ENCODE results near the gene RAB36.

Gene RAB36

DNA sequence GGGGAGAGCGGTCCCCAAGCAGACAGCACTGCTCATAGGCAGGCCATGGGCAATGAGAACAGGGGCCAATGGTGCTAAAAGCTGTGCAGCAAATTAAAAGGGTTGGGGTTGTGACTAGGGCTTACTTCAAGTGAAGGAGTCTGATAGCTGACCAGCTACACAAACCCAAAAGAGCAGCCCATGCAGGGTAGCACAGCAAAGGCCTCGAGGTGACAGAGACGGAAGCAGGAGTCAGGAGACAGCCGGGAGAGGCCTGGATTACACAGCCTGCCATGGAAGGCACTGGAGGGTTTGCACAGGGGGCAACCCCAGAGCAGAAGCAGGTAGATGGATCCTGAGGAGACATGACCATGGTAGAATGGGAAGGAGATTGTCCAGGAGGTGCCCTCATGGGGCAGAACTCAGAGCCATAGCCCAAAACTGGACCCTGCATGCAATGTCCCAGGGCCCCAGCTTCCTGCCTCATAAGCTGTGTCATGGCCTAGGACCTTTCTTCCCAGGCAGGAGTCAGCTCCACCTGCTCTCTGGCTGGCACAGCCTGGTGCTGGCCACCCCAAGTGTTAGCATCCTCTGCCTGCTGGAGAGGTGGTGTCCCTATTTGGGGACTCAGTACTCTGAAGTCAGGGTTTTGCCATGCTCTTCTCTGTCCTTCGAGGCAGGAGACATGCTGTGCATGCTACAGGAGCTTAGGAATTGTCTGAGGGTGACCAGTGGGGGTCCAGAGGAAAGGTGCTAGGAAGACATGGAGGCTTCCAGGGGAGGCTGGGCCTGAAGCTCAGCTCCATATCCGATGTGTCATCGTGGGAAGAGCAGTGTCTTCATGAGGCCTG is 36.8 kb upstream of the RAB36 start:
- no peak for DNase-seq (ENCODE audit: low read depth in 2 of 2)

GRCh38 chr22:23109079-23109347 is 36.3 kb upstream of the RAB36 start:
- DNase-seq (ENCODE audit: low read depth in 2 of 2), result no peak

- DNase-seq (ENCODE audit: low read depth in 2 of 2), result no peak
These were observed 35.8 kb upstream of the RAB36 start for GRCh38 chr22:23109441-23109978.

DNA sequence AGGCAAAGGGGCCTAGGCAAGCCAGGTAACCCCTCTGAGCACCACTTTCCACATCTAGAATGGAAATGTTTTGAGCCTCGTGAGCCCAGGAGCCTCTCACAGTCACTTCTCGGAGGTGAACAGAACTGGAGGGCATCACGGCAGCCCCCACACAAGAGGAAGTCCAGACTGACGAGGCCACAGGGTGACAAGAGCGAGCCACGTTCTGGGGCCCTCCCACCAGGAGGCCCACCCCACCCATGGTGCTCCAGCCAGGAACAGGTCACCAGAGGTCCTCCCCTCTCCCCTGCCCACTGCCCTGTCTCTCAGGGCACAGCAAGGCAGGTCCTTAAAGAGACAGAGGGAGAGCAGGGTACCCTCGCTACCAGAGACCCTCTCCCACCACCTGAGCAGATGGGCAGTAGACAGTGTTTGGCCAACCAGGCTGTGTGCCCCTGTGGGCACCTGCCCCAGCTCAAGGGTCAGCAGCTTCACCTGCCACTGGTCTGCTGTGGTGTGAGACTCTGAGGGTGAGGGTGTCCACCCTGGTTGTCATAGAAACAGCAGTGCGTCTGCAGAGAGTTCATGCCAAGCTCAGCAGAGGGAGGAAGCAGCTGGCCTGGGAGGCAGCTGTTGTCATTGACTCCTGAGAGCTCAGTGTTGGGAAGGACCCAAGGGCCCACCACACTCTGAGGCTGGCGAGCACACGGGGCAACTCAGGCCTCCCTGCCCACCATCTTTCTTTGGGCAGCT is 34.9 kb upstream of the RAB36 start:
- DNase-seq (ENCODE audit: low read depth in 2 of 2), result no peak

- DNase-seq (ENCODE audit: low read depth in 2 of 2), result no peak
These were observed 34.3 kb upstream of the RAB36 start for GRCh38 chr22:23110922-23111527.

- DNase-seq (ENCODE audit: low read depth in 2 of 2), result no peak
These were observed 32.7 kb upstream of the RAB36 start for GRCh38 chr22:23112472-23113012.

- no peak for DNase-seq (ENCODE audit: low read depth in 2 of 2)
These were observed 32.0 kb upstream of the RAB36 start for GRCh38 chr22:23113067-23113846.

DNA sequence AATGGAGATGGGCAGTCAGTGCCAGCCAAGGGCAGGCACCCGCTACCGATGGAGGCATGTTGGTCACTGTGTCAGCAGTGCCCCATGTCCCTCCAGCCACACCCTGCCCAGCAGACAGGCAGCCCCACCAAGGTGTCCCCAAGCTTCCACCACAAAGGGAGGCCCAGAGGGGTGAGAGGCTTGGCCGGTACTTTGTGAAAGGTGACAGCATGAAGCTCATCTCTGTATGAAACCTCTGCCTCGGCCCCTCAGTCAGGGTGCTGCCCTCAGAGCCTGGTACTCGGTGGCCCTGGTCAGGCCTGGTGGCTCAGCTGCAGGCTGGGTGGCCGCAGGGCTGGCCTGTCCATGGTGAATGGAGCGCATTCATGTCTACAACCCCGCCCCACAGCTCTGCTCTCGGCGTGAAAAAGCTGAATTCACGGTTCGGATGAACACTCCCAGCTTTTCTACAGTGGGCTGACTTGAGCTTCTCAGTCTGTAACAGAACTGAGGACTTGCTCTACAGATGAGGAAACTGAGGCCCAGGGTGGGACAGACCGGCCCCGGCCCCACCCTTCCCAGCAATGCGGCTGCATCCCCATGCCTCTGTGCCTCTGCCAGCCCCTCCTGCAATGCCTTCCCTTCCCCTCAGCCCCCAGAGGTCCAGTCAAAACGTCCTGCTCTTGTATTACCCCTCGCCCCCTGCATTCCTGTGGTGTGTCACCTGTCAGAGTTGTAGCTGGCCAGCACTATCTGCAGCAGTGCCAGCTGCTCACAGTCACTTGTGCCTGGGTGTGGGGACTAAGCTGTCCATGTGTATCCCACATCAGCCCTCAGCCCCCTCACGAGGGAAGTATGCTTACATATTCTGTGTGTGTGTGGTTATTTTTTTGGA is 31.2 kb upstream of the RAB36 start:
- DNase-seq (ENCODE audit: low read depth in 2 of 2), result no peak

DNA sequence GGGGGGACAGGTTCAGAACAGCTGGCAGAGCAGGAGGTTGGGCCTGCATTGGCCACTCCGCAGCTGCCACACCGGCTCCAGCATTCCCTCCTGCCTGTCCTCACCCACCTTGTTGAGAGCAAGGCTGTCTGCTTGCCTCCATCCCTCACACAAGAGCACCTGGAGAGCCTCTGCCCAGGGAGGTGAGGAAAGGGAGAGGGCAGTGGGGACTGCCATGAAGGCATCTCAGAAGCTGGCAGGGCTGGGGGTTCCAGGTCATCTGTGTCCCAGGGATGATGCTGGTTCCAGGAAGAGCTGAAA is 30.6 kb upstream of the RAB36 start:
- DNase-seq (ENCODE audit: low read depth in 2 of 2), result no peak

- DNase-seq (ENCODE audit: low read depth in 2 of 2), result no peak
These were observed 29.9 kb upstream of the RAB36 start for GRCh38 chr22:23115369-23115768.

- DNase-seq (ENCODE audit: low read depth in 2 of 2), result no peak
These were observed 29.3 kb upstream of the RAB36 start for GRCh38 chr22:23115825-23116494.

DNA sequence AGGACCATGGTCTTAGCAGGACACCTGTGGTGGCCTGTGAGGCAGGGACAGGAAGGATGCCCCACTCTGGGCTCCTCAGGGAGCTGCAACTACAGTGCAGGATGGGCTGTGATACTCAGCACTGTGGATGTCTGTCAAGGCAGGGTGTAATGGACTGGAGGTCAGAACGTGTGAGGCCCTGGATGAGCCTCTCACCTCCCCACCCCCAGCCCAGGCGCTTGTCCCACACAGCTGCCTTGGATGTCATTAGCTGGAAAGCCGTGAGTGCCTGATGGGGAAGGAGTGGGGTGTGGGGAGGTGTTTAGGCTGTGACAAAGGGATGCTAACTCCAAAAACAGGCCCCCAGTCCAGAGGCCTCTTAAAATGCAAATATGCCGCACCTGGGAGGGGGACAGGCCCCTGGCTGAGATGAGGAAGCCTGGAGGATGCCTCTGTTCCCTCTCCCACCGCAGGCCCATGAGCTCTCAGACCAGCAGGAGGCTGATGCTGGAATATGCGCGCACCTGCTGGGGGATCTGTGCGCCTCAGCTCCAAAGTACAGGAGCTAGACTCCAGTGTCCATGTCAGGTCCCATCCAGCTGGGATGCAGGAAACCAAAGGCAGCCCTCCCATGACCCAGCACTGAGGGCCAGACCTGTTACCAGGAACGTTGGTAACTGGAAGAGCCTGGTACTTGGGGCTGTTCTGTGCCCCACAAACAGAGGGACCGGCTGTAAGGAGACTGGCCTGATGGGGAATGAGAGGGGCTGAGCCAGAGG is 28.6 kb upstream of the RAB36 start:
- no peak for DNase-seq (ENCODE audit: low read depth in 2 of 2)

DNA sequence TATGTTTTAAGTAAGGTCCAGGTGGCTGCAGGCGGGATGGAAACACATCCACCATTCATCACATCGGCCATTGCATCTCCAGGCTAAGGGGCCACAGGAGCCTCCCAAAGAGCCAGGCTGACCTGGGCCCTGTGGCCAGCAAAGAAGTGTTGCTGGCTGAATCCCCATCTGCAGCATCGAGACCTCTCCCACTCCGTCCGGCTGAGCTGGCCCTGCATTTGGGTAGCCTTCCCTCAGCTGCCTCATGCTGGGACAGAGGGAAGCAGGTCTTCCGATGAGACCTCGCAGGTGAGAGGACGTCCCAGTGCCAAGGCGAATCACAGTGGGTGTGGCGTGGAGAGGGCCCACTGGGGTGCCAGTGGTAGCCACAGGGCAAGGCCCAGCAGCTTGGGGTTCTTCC is 28.0 kb upstream of the RAB36 start:
- no peak for DNase-seq (ENCODE audit: low read depth in 2 of 2)

DNA sequence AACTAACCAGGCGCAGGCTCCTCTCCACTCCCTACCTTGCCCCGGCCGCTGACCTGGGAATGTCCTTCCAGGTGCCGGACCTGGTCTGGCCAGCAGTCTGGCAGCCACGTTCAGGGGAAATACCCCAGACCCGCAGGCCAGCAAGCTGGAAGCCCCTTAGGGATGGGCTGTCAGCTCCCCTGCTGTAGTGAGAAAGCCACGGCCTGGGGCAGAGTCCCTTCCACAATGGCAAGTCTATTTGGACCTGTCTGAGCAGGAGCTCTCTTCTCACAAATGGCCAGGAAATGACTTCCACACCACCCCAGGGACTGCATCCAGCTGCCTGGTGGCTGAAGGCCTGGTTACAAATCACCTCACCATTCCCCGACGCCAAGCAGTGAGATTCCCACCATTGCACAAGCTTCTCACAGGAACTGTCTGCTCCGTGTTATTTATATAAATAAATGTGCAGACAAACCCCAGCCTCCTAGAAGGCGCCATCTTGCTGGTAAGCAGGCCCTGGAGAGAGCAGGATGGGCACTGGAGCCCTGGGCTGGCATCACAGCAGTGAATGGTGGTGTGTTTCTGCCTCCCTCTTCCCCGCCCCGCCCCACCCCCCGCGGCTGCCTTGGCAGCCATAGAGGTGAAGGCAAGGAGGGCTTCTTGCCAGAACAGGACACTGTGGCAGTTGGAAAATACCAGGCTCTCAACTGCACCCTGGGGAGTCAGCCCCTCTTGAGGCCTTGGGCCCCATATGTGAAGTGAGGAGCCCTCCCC is 27.2 kb upstream of the RAB36 start:
- no peak for DNase-seq (ENCODE audit: low read depth in 2 of 2)

DNA sequence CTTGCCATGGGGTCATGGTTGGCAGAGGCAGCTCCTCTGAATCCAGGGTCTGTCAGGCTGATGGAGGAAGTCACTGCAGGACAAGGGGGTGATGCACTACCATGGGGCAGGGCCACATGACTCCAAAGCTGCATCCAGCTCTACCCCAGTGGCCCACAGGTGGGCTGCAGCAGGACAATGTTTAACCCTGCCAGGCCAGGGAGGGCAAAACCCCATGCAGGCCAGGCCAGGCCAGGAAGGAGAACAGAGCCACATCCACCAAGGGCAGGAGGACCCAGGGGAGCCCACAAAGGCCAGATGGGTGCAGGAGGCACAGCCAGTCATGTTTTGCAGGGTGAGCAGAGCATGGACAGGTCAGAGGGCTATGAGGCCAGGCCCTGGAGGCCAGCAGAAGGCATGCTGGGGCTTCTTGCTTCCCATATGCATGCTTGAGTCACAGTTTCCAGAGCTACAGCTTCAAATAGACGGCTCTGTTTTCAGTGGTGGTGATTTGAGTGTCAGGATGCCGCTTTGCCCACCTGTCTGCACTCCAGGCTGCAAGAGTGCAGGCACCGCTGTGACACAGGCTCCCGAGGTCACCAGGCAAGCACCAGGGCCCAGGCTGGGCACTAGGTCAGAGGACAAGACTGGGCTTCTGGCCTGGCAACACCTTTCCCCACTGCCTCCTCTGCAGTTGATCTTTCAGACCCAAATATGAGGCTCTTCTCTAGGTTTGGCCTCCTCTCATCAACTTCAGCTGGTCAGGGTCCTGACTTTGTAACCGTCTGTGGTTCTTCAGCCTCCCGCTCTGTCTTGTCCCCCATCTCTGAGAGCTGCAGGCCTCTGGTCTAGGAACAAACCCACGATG is 26.4 kb upstream of the RAB36 start:
- no peak for DNase-seq (ENCODE audit: low read depth in 2 of 2)

DNA sequence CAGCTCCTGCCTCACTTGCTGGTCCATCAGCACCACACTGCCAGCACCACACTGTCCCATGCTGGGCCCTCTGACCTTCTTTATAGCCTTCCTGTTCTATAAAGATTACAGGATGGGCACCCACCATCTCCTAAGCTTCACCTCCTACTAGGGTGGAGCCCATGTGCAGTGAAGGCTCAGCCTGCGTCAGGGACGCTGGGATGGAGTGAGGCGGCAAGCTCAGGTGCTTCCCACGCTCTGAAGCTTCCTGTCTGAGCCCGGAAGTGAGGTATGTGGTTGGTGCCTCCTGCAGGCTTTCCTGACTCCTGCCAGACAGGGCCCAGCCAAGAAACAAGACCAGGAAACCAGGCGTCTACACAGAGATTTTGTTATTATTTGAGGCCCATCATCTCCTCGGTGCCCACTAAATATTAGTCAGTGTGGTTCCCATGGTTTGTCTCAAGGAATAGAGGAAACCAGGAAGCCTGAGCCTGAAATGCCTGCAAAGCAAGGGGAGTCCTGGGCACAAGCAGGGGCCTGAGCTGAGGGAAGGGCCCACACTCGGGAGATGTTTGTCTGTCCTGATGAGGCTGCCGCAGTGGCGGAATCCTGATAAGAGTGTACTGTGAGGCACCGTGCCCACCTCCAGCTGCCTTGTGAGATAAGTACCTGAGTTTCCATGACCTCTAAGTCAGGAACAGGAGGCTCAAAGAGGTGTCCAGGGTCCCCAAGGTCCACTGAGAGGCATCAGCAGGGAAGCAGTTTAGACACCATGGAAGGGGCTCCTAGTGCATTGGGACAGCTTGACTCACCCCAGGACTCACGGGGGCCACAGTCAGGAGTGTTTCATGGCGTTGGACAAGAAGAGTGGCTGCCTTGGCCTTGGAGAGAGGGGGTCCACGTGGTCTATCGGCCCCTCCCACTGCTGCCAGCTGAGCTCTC is 25.5 kb upstream of the RAB36 start:
- peak; percentile 43 to 44 for DNase-seq (ENCODE audit: low read depth in 2 of 2)

- DNase-seq (ENCODE audit: low read depth in 2 of 2), result no peak
These were observed 24.8 kb upstream of the RAB36 start for GRCh38 chr22:23120415-23120899.
